NOMO-1 (cell line): ENCODE data around the gene XIST.
"Not testable (repeated sequence)": the region's sequence is repeated elsewhere in the genome, so short reads cannot be mapped to it uniquely, and the experiment has no call there.

ENCODE experiments used
- DNase-seq, 2 experiments: peaks; one replicate each; lab custom pipeline; 2025; ENCODE audit not compliant: unreplicated experiment in 2 of 2; lab: John Stamatoyannopoulos, UW

The XIST gene

DNA sequence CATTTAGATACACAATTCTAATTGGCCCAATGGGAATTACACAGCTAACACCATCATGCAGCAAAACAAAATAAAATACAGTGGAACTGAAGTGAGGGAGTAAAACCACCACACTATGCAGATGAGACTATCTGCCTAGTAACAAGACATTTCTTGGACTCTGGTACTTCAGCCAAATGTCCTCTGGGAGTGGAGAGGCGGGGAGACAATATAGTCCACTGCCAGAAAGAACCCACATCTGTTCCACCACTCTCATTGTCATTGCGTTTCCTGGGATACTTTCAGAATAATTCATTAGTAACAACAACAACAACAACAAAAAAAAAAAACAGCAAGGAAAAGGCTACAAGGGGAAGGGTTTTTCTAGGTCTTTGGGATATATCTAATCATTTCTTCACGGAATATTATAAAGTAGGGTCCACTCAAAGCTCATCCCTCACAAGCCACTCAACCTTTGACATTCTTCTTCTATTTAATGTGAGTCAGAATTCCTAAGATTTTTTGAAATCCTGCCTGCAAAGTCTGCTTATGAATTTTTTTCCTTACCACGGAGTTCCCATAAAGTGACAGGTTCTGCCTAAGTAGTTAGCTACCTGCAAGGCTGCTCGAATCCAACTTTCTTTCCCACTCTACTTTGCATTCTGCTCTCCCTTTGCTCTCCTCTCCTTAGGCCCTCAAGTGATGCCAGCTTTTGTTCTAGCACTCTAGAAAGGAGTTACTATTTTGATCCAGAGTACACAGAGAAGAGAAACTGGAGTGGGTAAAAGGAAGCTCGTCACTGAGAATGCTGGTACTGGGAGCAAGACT lies 34.9 kb downstream of the XIST start:
- DNase-seq = no peak

- no peak for DNase-seq
These were observed 40.3 kb downstream of the XIST start for GRCh38 chrX:73812256-73812655.

- DNase-seq = not testable (repeated sequence)
These were observed 48.4 kb downstream of the XIST start for GRCh38 chrX:73804109-73804508.

DNA sequence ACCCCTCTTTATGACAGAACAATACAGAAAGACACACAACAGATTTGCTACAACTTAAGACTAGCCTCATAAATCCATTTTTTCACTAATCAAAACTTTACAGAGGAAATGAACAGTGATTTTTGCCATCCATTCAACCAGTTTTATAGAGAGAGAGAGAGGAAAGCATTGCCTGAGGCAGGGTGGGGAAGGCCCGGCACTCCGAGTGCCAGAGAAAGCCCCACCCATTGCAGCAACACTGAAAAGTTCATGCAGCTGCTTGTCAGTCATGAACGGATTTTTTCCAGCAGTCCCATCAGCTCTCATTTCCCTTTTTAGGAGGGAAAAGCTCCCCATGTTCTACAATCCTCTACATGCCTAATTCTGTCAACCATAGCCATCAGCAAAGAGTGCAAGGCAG lies 52.6 kb downstream of the XIST start:
- DNase-seq = no peak

DNA sequence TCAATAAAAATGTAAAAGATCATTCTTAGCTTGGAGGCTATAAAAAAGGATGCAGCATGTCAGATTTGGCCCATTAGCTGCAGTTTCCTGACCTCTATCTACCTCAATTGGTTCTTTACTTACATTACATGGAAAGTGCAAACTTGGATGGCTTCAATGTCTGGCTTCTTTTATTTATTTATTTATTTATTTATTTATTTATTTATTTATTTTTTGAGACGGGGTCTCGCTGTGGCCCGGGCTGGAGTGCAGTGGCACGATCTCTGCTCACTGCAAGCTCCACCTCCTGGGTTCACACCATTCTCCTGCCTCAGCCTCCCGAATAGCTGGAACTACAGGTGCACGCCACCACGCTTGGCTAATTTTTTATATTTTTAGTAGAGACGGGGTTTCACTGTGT lies 60.0 kb downstream of the XIST start:
- not testable (repeated sequence) for DNase-seq

- no peak for DNase-seq
These were observed 67.0 kb downstream of the XIST start for GRCh38 chrX:73785493-73785892.
